A549 (cell line): ENCODE data around the gene MCFD2. TPM values are rescaled to one million over a fixed set of nuclear protein-coding genes. Genes with fewer than 3 reads are reported as not detected.
A peak's percentile ranks its signal among the peaks of the same experiment; 100 is the strongest.

ENCODE experiments used
- ATAC-seq, 2 experiments: fragments of 200-7000 bp in 1 of 2; fragments of >200 bp in 1 of 2; cut with Nextera tagmentation in 1 of 2; cut with Tn5 transposase in 1 of 2; 3 replicates each; pipeline versions ENCODE4 v1.8.0 to v1.9.1; 2018 to 2020; ENCODE audit warnings: mild to moderate bottlenecking in 1 of 2, moderate library complexity in 1 of 2
- CTCF ChIA-PET: fragments of 300-600 bp; sonication (Branson Sonifier 250); formaldehyde crosslinking; extraction: SDS; loops from one replicate; lab custom pipeline; 2021; ENCODE audit warnings: antibody characterized with exemption, inconsistent platforms; lab: Yijun Ruan, JAX
- POLR2A ChIA-PET: fragments of 350-600 bp; formaldehyde crosslinking; extraction: SDS; loops from one replicate; lab custom pipeline; 2021; ENCODE audit warnings: antibody characterized with exemption, inconsistent platforms; lab: Yijun Ruan, JAX
- DNase-seq, 2 experiments: peaks; one replicate each; pipeline versions ENCODE4 v3.0.0 to v3.0.0-alpha.2; 2011 to 2016; ENCODE audit warnings: low read depth in 1 of 2, low spot score in 1 of 2
- FAIRE-seq: peaks from 2 replicates; lab custom pipeline; 2011; peaks lifted over from hg19 to GRCh38; lab: Jason Lieb, UNC
- H3K27ac ChIP-seq, 2 experiments: fragments of >200 bp; sonication (Bioruptor Twin); formaldehyde crosslinking; 3 replicates each; pipeline ENCODE4 v1.5.1; 2016 to 2017
- H3K4me1 ChIP-seq: fragments of >200 bp; sonication (Bioruptor Twin); formaldehyde crosslinking; 3 replicates; pipeline ENCODE4 v1.6.1; 2016
- H3K4me2 ChIP-seq: fragments of >200 bp; sonication (Bioruptor Twin); formaldehyde crosslinking; 3 replicates; pipeline ENCODE4 v1.6.1; 2016
- H3K4me3 ChIP-seq: fragments of >200 bp; sonication (Bioruptor Twin); formaldehyde crosslinking; 3 replicates; pipeline ENCODE4 v1.5.1; 2016
- H3K9me3 ChIP-seq: fragments of >200 bp; sonication (Bioruptor Twin); formaldehyde crosslinking; 3 replicates; pipeline ENCODE4 v1.6.1; 2016
- CBX2 ChIP-seq: fragments of 200-600 bp; sonication (generic); IDR thresholded peaks from 2 replicates; pipeline ENCODE4 v1.6.1; 2016; ENCODE audit warnings: low read depth, mild to moderate bottlenecking, borderline replicate concordance
- CBX8 ChIP-seq: fragments of 200-600 bp; sonication (generic); IDR thresholded peaks from 2 replicates; pipeline ENCODE4 v1.6.1; 2016
- CEBPB ChIP-seq, 2 experiments: fragments of >200 bp in 1 of 2; sonication (Bioruptor Twin) in 1 of 2; formaldehyde crosslinking in 1 of 2; IDR thresholded peaks; 2 replicates each; pipeline ENCODE4 v1.6.1; 2012 to 2016
- CHD2 ChIP-seq: fragments of 150-350 bp; IDR thresholded peaks from 2 replicates; pipeline ENCODE4 v1.6.1; 2014; ENCODE audit warnings: low read length; ENCODE audit not compliant: partially characterized antibody
- CHD4 ChIP-seq: fragments of 200-600 bp; sonication (generic); IDR thresholded peaks from 2 replicates; pipeline ENCODE4 v1.6.1; 2016; ENCODE audit warnings: antibody characterized with exemption, mild to moderate bottlenecking, borderline replicate concordance
- FOSB ChIP-seq: fragments of 250-450 bp; sonication (Bioruptor Pico); IDR thresholded peaks from 2 replicates; pipeline ENCODE4 v1.5.0; 2020; ENCODE audit warnings: mild to moderate bottlenecking, moderate library complexity
- FOSL2 ChIP-seq, 2 experiments: fragments of 450-650 bp in 1 of 2; fragments of >200 bp in 1 of 2; sonication (Bioruptor Twin) in 1 of 2; formaldehyde crosslinking; IDR thresholded peaks; 2 replicates each; pipeline versions ENCODE4 v1.5.0 to v1.6.1; 2016 to 2020; ENCODE audit warnings: mild to moderate bottlenecking in 1 of 2, moderate library complexity in 1 of 2
- FOXS1 ChIP-seq: fragments of 250-450 bp; sonication (Bioruptor Pico); IDR thresholded peaks from 2 replicates; pipeline ENCODE4 v1.5.0; 2020; ENCODE audit warnings: mild to moderate bottlenecking, moderate library complexity
- HEYL ChIP-seq: fragments of 250-450 bp; sonication (Bioruptor Pico); IDR thresholded peaks from 2 replicates; pipeline ENCODE4 v1.8.0; 2021; ENCODE audit warnings: mild to moderate bottlenecking, moderate library complexity
- HOXB5 ChIP-seq: fragments of 250-450 bp; sonication (Bioruptor Pico); IDR thresholded peaks from 2 replicates; pipeline ENCODE4 v1.5.0; 2020; ENCODE audit warnings: mild to moderate bottlenecking, moderate library complexity
- JUN ChIP-seq, 2 experiments: fragments of >200 bp; sonication (Bioruptor Twin); formaldehyde crosslinking; IDR thresholded peaks; 2 replicates in 1 of 2; 3 replicates in 1 of 2; pipeline ENCODE4 v1.6.1; 2016 to 2017
- MAFK ChIP-seq: fragments of 450-650 bp; IDR thresholded peaks from 2 replicates; pipeline ENCODE4 v1.6.1; 2014; ENCODE audit not compliant: partially characterized antibody
- NFE2L2 ChIP-seq: fragments of 150-350 bp; conservative IDR thresholded peaks from 2 replicates; pipeline ENCODE4 v1.6.1; 2014; ENCODE audit warnings: low read length
- PHF8 ChIP-seq: fragments of 200-600 bp; sonication (generic); IDR thresholded peaks from 2 replicates; pipeline ENCODE4 v1.6.1; 2016; ENCODE audit warnings: low read depth, mild to moderate bottlenecking, antibody characterized with exemption, moderate library complexity, borderline replicate concordance
- POLR2A ChIP-seq: IDR thresholded peaks from 2 replicates; pipeline ENCODE4 v1.6.1; 2012; ENCODE audit warnings: mild to moderate bottlenecking, low read length
- RNF2 ChIP-seq: fragments of 200-600 bp; sonication (generic); IDR thresholded peaks from 2 replicates; pipeline ENCODE4 v1.6.1; 2016; ENCODE audit warnings: low read depth, mild to moderate bottlenecking, antibody characterized with exemption, moderate library complexity, borderline replicate concordance
- SREBF2 ChIP-seq: fragments of 450-650 bp; IDR thresholded peaks from 2 replicates; pipeline ENCODE4 v1.6.1; 2014; ENCODE audit warnings: mild to moderate bottlenecking, moderate library complexity
- TP53 ChIP-seq: fragments of 250-450 bp; sonication (Bioruptor Pico); IDR thresholded peaks from 2 replicates; pipeline ENCODE4 v1.5.0; 2021; ENCODE audit warnings: mild to moderate bottlenecking, moderate library complexity
- ZC3H11A ChIP-seq: fragments of 450-650 bp; IDR thresholded peaks from 2 replicates; pipeline ENCODE4 v1.6.1; 2014; ENCODE audit warnings: antibody characterized with exemption, mild to moderate bottlenecking
- ZSCAN20 ChIP-seq: fragments of 250-450 bp; sonication (Bioruptor Pico); IDR thresholded peaks from 2 replicates; pipeline ENCODE4 v1.8.0; 2022; ENCODE audit warnings: mild to moderate bottlenecking, moderate library complexity
- WGBS: methylation state at CpG from one replicate; pipeline ENCODE4 v1.1.6; 2017; ENCODE audit errors: missing lambda C conversion rate; 5-methylcytosine and 5-hydroxymethylcytosine counted together
- polyA plus RNA-seq, 4 experiments: library from polyadenylated mRNA; depleted of rRNA in 3 of 4; stranded (reverse); fragments of >200 nt; fragmentation: RNase III in 1 of 4; extraction: RNeasy Plus Mini Kit Qiagen cat#74134 plus additional on column Dnase treatment in 1 of 4; gene quantifications; 2 replicates in 3 of 4; 3 replicates in 1 of 4; pipeline ENCODE4 v1.2.3, GENCODE V29; 2011 to 2017
- TF ChIP-seq, protein P1 (sequence below): IDR thresholded peaks from 2 replicates; pipeline ENCODE4 v1.6.1; 2012
- TF ChIP-seq, protein P2 (sequence below): fragments of >200 bp; sonication (Bioruptor Twin); formaldehyde crosslinking; IDR thresholded peaks from 2 replicates; pipeline ENCODE4 v1.6.1; 2016
- TF ChIP-seq, protein P3 (sequence below): IDR thresholded peaks from 2 replicates; pipeline ENCODE4 v1.6.1; 2012
- TF ChIP-seq, protein P4 (sequence below): fragments of >200 bp; sonication (Bioruptor Twin); formaldehyde crosslinking; IDR thresholded peaks from 3 replicates; pipeline ENCODE4 v1.5.1; 2016
- TF ChIP-seq, protein P5 (sequence below): fragments of 150-350 bp; IDR thresholded peaks from 2 replicates; pipeline ENCODE4 v1.6.1; 2014; ENCODE audit warnings: low read depth, mild to moderate bottlenecking, low read length
- TF ChIP-seq, protein P6 (sequence below): fragments of 450-650 bp; IDR thresholded peaks from 2 replicates; pipeline ENCODE4 v1.6.1; 2014; ENCODE audit warnings: antibody characterized with exemption

MCFD2 gene
- polyA plus RNA-seq, 2 of the 4 experiments (the other 2 are of a cell fraction): 118 to 210 TPM

DNA sequence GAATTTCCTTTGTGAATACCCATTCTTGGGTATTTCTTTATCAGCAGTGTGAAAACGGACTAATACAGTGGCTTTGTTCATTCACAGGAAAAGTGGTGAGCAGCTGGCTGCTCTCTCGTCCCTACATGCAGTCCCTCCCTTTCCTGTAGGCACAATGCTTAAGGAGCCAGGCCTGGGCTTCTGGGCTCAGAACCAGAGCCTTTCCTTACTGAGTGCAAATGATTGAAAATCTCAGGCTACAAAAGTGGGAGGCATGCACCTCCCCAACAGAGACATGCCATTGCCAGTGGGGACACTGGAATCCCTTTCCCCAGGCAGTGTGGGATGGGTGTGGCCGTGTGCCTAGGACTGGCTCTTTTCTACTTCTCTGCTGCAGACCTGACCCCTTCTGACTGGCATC, 61.3 kb downstream of the MCFD2 start:
- Histone ChIP-seq H3K4me3 (no peak overlapping the region), H3K4me1 (peaks cover 77% of the 10 kb centered on the region), H3K9me3 (peaks cover 20% of the 10 kb centered on the region), H3K27ac (peak overlapping the region; percentile 97 to 99), H3K4me2 (peak overlapping the region; percentile 55; the same call in 1 of the 3 replicates)
- WGBS: 61% methylated on average over 3 of the region's 3 CpGs
- DNase-seq (no peak), ATAC-seq (no peak), FAIRE-seq (no peak)
- CTCF ChIA-PET: interaction anchor here (0.5 to 1.2 kb wide), 3 partner anchors 8 to 73 kb away, joined by 3 to 5 read pairs (median 4); no protein-coding TSS in a partner anchor
- POLR2A ChIA-PET: no interaction called here
- TF ChIP-seq CHD4 (no peak), MAFK (no peak), ZSCAN20 (no peak), SREBF2 (no peak), CBX2 (no peak), CEBPB (IDR thresholded peaks at IDR 0.05) (no peak), RNF2 (no peak), FOXS1 (CRISPR knock-in tag) (no peak)
- TF ChIP-seq, protein P1, sequence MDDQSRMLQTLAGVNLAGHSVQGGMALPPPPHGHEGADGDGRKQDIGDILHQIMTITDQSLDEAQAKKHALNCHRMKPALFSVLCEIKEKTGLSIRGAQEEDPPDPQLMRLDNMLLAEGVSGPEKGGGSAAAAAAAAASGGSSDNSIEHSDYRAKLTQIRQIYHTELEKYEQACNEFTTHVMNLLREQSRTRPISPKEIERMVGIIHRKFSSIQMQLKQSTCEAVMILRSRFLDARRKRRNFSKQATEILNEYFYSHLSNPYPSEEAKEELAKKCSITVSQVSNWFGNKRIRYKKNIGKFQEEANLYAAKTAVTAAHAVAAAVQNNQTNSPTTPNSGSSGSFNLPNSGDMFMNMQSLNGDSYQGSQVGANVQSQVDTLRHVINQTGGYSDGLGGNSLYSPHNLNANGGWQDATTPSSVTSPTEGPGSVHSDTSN: no peak
- TF ChIP-seq, protein P2, sequence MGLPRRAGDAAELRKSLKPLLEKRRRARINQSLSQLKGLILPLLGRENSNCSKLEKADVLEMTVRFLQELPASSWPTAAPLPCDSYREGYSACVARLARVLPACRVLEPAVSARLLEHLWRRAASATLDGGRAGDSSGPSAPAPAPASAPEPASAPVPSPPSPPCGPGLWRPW: no peak
- TF ChIP-seq, protein P3, sequence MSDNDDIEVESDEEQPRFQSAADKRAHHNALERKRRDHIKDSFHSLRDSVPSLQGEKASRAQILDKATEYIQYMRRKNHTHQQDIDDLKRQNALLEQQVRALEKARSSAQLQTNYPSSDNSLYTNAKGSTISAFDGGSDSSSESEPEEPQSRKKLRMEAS: no peak
- TF ChIP-seq, protein P4, sequence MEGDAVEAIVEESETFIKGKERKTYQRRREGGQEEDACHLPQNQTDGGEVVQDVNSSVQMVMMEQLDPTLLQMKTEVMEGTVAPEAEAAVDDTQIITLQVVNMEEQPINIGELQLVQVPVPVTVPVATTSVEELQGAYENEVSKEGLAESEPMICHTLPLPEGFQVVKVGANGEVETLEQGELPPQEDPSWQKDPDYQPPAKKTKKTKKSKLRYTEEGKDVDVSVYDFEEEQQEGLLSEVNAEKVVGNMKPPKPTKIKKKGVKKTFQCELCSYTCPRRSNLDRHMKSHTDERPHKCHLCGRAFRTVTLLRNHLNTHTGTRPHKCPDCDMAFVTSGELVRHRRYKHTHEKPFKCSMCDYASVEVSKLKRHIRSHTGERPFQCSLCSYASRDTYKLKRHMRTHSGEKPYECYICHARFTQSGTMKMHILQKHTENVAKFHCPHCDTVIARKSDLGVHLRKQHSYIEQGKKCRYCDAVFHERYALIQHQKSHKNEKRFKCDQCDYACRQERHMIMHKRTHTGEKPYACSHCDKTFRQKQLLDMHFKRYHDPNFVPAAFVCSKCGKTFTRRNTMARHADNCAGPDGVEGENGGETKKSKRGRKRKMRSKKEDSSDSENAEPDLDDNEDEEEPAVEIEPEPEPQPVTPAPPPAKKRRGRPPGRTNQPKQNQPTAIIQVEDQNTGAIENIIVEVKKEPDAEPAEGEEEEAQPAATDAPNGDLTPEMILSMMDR: no peak

DNA sequence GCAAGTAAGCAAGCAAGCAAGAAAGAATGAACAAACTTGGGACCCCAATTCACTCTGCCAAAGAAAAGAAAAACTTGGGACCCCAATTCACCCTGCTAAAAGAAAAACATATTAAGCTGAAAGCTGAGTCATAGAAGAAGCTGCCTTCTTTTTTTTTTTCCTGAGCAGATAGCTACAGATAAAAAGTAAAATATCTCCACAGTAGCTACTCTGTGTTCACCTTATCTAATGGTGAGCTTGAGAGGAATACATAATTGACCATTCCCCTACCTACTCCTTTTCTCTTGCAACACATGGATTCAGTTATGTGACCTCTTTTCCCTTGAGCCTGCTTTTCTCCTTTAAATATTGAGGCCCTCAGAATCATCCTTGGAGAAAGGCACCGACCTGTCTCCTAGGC, 63.0 kb downstream of the MCFD2 start:
- H3K9me3 ChIP-seq: peaks cover 20% of the 10 kb centered on the region
- TF ChIP-seq TP53 (CRISPR knock-in tag) (no peak), HEYL (no peak), POLR2A (no peak), PHF8 (no peak), CBX8 (no peak), CHD4 (no peak), ZC3H11A (no peak), JUN (IDR thresholded peaks at IDR 0.05) (no peak), NFE2L2 (no peak), CHD2 (no peak), FOSL2 (IDR thresholded peaks at IDR 0.05) (no peak), FOSL2 (CRISPR knock-in tag; IDR thresholded peaks at IDR 0.05) (no peak), HOXB5 (CRISPR knock-in tag) (no peak), FOSB (CRISPR knock-in tag) (no peak)
- TF ChIP-seq, protein P4: no peak
- TF ChIP-seq, protein P2: no peak
- TF ChIP-seq, protein P3: no peak
- TF ChIP-seq, protein P5, sequence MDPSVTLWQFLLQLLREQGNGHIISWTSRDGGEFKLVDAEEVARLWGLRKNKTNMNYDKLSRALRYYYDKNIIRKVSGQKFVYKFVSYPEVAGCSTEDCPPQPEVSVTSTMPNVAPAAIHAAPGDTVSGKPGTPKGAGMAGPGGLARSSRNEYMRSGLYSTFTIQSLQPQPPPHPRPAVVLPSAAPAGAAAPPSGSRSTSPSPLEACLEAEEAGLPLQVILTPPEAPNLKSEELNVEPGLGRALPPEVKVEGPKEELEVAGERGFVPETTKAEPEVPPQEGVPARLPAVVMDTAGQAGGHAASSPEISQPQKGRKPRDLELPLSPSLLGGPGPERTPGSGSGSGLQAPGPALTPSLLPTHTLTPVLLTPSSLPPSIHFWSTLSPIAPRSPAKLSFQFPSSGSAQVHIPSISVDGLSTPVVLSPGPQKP: no peak
- TF ChIP-seq, protein P6, sequence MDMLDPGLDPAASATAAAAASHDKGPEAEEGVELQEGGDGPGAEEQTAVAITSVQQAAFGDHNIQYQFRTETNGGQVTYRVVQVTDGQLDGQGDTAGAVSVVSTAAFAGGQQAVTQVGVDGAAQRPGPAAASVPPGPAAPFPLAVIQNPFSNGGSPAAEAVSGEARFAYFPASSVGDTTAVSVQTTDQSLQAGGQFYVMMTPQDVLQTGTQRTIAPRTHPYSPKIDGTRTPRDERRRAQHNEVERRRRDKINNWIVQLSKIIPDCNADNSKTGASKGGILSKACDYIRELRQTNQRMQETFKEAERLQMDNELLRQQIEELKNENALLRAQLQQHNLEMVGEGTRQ: no peak
- FAIRE-seq (no peak), ATAC-seq (no peak), DNase-seq (no peak)
- H3K4me1 ChIP-seq: peaks cover 78% of the 10 kb centered on the region
- WGBS: 56% methylated on average over 1 of the region's 1 CpG
- POLR2A ChIA-PET: interaction anchor here (0.7 kb wide), 1 partner anchor 74 kb away, joined by 4 read pairs; no protein-coding TSS in a partner anchor
- peak overlapping the region; percentile 97 to 99 for H3K27ac ChIP-seq
- CTCF ChIA-PET: interaction anchor here (1.2 kb wide), 1 partner anchor 75 kb away, joined by 3 read pairs; no protein-coding TSS in a partner anchor
- H3K4me2 ChIP-seq: no peak overlapping the region
- H3K4me3 ChIP-seq: no peak overlapping the region
